IMR-90 (cell line): ENCODE measurements around the gene XRCC3. TPM values are rescaled to one million over a fixed set of nuclear protein-coding genes. Genes with fewer than 3 reads are reported as not detected.

Experiments used
- ATAC-seq: fragments of 200-7000 bp; cut with Tn5 transposase; 2 replicates; pipeline ENCODE4 v1.9.1; 2020; ENCODE audit warnings: low read depth, mild to moderate bottlenecking, moderate library complexity
- BruUV-seq: library from RNA; stranded (reverse); fragments of 400-500 nt; replicated peaks from 2 replicates; lab custom pipeline; 2021; lab: Mats Ljungman, UMichigan
- CTCF ChIA-PET: fragments of 300-600 bp; formaldehyde crosslinking; extraction: SDS; loops from one replicate; lab custom pipeline; 2021; ENCODE audit warnings: antibody characterized with exemption; lab: Yijun Ruan, JAX
- POLR2A ChIA-PET: fragments of 300-600 bp; sonication (Branson Sonifier 250); formaldehyde crosslinking; loops from one replicate; lab custom pipeline; 2022; ENCODE audit warnings: antibody characterized with exemption; ENCODE audit not compliant: unreplicated experiment; lab: Charles Lee
- DNase-seq: peaks from one replicate; pipeline ENCODE4 v3.0.0; 2013
- H2AFZ ChIP-seq: replicated peaks from 2 replicates; pipeline ENCODE3; 2013; ENCODE audit warnings: low read length, mild to moderate bottlenecking; ENCODE audit not compliant: poor library complexity
- H2AK5ac ChIP-seq: 2 replicates; pipeline ENCODE4 v1.6.1; 2013; ENCODE audit warnings: low read depth, low read length, inconsistent platforms
- H2AK9ac ChIP-seq: replicated peaks from 2 replicates; pipeline ENCODE3; 2013; ENCODE audit warnings: mild to moderate bottlenecking, low read depth, low read length, moderate library complexity; ENCODE audit not compliant: poor library complexity
- H2BK120ac ChIP-seq: 2 replicates; pipeline ENCODE4 v1.6.1; 2013; ENCODE audit warnings: low read depth, low read length, inconsistent platforms
- H2BK15ac ChIP-seq: 3 replicates; pipeline ENCODE4 v1.6.1; 2013; ENCODE audit warnings: low read depth, low read length, inconsistent platforms
- H2BK20ac ChIP-seq: 2 replicates; pipeline ENCODE4 v1.6.1; 2013; ENCODE audit warnings: low read depth, mild to moderate bottlenecking, inconsistent platforms, low read length, moderate library complexity
- H2BK5ac ChIP-seq: 2 replicates; pipeline ENCODE4 v1.6.1; 2013; ENCODE audit warnings: mild to moderate bottlenecking, low read depth, low read length, inconsistent platforms; ENCODE audit not compliant: poor library complexity, severe bottlenecking
- H3K14ac ChIP-seq: replicated peaks from 2 replicates; pipeline ENCODE4 v1.6.1; 2013; ENCODE audit warnings: low read depth, low read length, inconsistent platforms
- H3K18ac ChIP-seq: 2 replicates; pipeline ENCODE4 v1.6.1; 2013; ENCODE audit warnings: low read depth, low read length, control low read depth
- H3K23ac ChIP-seq: 2 replicates; pipeline ENCODE4 v1.6.1; 2013; ENCODE audit warnings: low read depth, low read length, inconsistent platforms
- H3K27ac ChIP-seq: 2 replicates; pipeline ENCODE4 v1.5.1; 2013; ENCODE audit warnings: mild to moderate bottlenecking, control low read depth, low read length; ENCODE audit not compliant: insufficient read depth
- H3K27me3 ChIP-seq: 2 replicates; pipeline ENCODE4 v1.6.1; 2013; ENCODE audit warnings: low read length; ENCODE audit not compliant: control insufficient read depth, insufficient read depth
- H3K36me3 ChIP-seq: 2 replicates; pipeline ENCODE4 v1.6.1; 2013; ENCODE audit warnings: low read length, mixed read lengths; ENCODE audit not compliant: control insufficient read depth, insufficient read depth
- H3K4ac ChIP-seq: 2 replicates; pipeline ENCODE4 v1.6.1; 2013; ENCODE audit warnings: low read depth, low read length, inconsistent platforms
- H3K4me1 ChIP-seq: 2 replicates; pipeline ENCODE4 v1.6.1; 2013; ENCODE audit warnings: low read length, mixed read lengths; ENCODE audit not compliant: control insufficient read depth, insufficient read depth
- H3K4me2 ChIP-seq: 2 replicates; pipeline ENCODE4 v1.6.1; 2013; ENCODE audit warnings: low read depth, mild to moderate bottlenecking, control low read depth, low read length, moderate library complexity
- H3K4me3 ChIP-seq: 2 replicates; pipeline ENCODE4 v1.5.1; 2013; ENCODE audit warnings: low read depth, mild to moderate bottlenecking, control low read depth, low read length, moderate library complexity; ENCODE audit not compliant: insufficient read depth
- H3K56ac ChIP-seq: 2 replicates; pipeline ENCODE4 v1.6.1; 2013; ENCODE audit warnings: low read length, inconsistent platforms; ENCODE audit not compliant: insufficient read depth; ENCODE audit errors: extremely low read depth
- H3K79me1 ChIP-seq, 2 experiments: 2 replicates each; pipeline ENCODE4 v1.6.1; 2013; ENCODE audit warnings: low read length in 2 of 2, inconsistent platforms in 1 of 2, low read depth in 1 of 2
- H3K9ac ChIP-seq: 2 replicates; pipeline ENCODE4 v1.6.1; 2013; ENCODE audit warnings: low read depth, low read length, control low read depth
- H3K9me1 ChIP-seq: 2 replicates; pipeline ENCODE4 v1.6.1; 2013; ENCODE audit warnings: low read length, inconsistent platforms; ENCODE audit not compliant: insufficient read depth
- H3K9me3 ChIP-seq: 2 replicates; pipeline ENCODE4 v1.6.1; 2013; ENCODE audit warnings: low read length; ENCODE audit not compliant: control insufficient read depth, insufficient read depth
- H4K20me1 ChIP-seq: 2 replicates; pipeline ENCODE4 v1.6.1; 2013; ENCODE audit warnings: low read length, inconsistent platforms; ENCODE audit not compliant: insufficient read depth
- H4K5ac ChIP-seq: 2 replicates; pipeline ENCODE4 v1.6.1; 2013; ENCODE audit warnings: mild to moderate bottlenecking, low read depth, low read length, control low read depth
- H4K8ac ChIP-seq, 2 experiments: 2 replicates each; pipeline ENCODE4 v1.6.1; 2013; ENCODE audit warnings: low read depth in 2 of 2, low read length in 2 of 2, control low read depth in 1 of 2, inconsistent platforms in 1 of 2
- H4K91ac ChIP-seq: 2 replicates; pipeline ENCODE4 v1.6.1; 2013; ENCODE audit warnings: low read depth, low read length, inconsistent platforms; ENCODE audit not compliant: insufficient read depth
- BHLHE40 ChIP-seq: fragments of 150-350 bp; IDR thresholded peaks from 2 replicates; pipeline ENCODE4 v1.6.1; 2016; ENCODE audit warnings: mild to moderate bottlenecking, low read depth, low read length
- MAFK ChIP-seq: IDR thresholded peaks from 2 replicates; pipeline ENCODE4 v1.6.1; 2012; ENCODE audit warnings: low read depth, low read length, improper control_type of control experiment
- MAZ ChIP-seq: IDR thresholded peaks from 2 replicates; pipeline ENCODE4 v1.6.1; 2012; ENCODE audit warnings: low read depth, mild to moderate bottlenecking, low read length, improper control_type of control experiment, moderate library complexity, borderline replicate concordance
- SMC3 ChIP-seq: fragments of 150-350 bp; IDR thresholded peaks from 2 replicates; pipeline ENCODE4 v1.6.1; 2016; ENCODE audit warnings: low read depth, mild to moderate bottlenecking, antibody characterized with exemption, low read length, moderate library complexity
- WGBS, 2 experiments: methylation state at CpG; one replicate each; pipeline versions ENCODE4 v1.1.5 to v1.1.7; 2013; ENCODE audit warnings: missing lambda C conversion rate in 2 of 2; ENCODE audit not compliant: insufficient read length in 1 of 2; ENCODE audit errors: extremely low coverage in 2 of 2; 5-methylcytosine and 5-hydroxymethylcytosine counted together
- dilution Hi-C: fragments of 300-500 bp; cut with HindIII; formaldehyde crosslinking; loops from one replicate; pipeline ENCODE4 v1.14.3; 2018; ENCODE audit warnings: low sequenced_read_pairs; ENCODE audit not compliant: unreplicated experiment
- in situ Hi-C: fragments of 300-500 bp; cut with MboI; formaldehyde crosslinking; loops from 3 replicates; pipeline ENCODE4 v1.14.3; 2019; ENCODE audit warnings: low sequenced_read_pairs, inconsistent platforms, mixed read lengths
- intact Hi-C: fragments of 100-400 bp; cut with micrococcal nuclease; formaldehyde crosslinking; loops from 2 replicates; pipeline ENCODE4 v1.10.0; 2022
- polyA plus RNA-seq, 3 experiments: library from polyadenylated mRNA; depleted of rRNA; stranded (reverse); fragments of >200 nt; gene quantifications; 2 replicates each; pipeline ENCODE4 v1.2.3, GENCODE V29; 2012; ENCODE audit warnings: low replicate concordance in 1 of 3
- total RNA-seq: library from RNA; depleted of rRNA; stranded (reverse); fragments of >200 nt; gene quantifications from 2 replicates; pipeline ENCODE4 v1.2.3, GENCODE V29; 2012
- TF ChIP-seq, protein P1 (sequence below): conservative IDR thresholded peaks from 2 replicates; pipeline ENCODE4 v1.5.1; 2012; ENCODE audit warnings: mild to moderate bottlenecking, low read depth, low read length, improper control_type of control experiment

The XRCC3 gene
- total and polyA plus RNA-seq, 2 of the 4 experiments (the other 2 are of a cell fraction): 8.1 to 9.5 TPM

GRCh38 chr14:103697603-103698379 lies 17.5 kb downstream of the XRCC3 start:
- WGBS, 2 experiments: 95% methylated on average over 3 of the region's 14 CpGs; no CpG with 5 or more reads in 1 of the 2 experiments
- no peak overlapping the region for H2AK5ac ChIP-seq
- no peak overlapping the region for H3K56ac ChIP-seq
- no peak overlapping the region for H3K27ac ChIP-seq
- TF ChIP-seq, protein P1, sequence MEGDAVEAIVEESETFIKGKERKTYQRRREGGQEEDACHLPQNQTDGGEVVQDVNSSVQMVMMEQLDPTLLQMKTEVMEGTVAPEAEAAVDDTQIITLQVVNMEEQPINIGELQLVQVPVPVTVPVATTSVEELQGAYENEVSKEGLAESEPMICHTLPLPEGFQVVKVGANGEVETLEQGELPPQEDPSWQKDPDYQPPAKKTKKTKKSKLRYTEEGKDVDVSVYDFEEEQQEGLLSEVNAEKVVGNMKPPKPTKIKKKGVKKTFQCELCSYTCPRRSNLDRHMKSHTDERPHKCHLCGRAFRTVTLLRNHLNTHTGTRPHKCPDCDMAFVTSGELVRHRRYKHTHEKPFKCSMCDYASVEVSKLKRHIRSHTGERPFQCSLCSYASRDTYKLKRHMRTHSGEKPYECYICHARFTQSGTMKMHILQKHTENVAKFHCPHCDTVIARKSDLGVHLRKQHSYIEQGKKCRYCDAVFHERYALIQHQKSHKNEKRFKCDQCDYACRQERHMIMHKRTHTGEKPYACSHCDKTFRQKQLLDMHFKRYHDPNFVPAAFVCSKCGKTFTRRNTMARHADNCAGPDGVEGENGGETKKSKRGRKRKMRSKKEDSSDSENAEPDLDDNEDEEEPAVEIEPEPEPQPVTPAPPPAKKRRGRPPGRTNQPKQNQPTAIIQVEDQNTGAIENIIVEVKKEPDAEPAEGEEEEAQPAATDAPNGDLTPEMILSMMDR: no peak
- TF ChIP-seq MAZ (no peak), SMC3 (no peak), MAFK (no peak), BHLHE40 (no peak)
- H3K4me2 ChIP-seq: no peak overlapping the region
- BruUV-seq: no TSS peak
- no peak overlapping the region for H3K4me3 ChIP-seq
- H3K79me1 ChIP-seq: peaks cover 23 to 80% of the 10 kb centered on the region in 2 experiments
- intact Hi-C loops (no loop called here), dilution Hi-C loops (no loop called here), in situ Hi-C loops (no loop called here)
- H2AFZ ChIP-seq: no peak overlapping the region
- peaks cover 54% of the 10 kb centered on the region for H4K20me1 ChIP-seq
- no peak overlapping the region for H2BK20ac ChIP-seq
- no peak overlapping the region for H3K9ac ChIP-seq
- peaks cover 15% of the 10 kb centered on the region for H3K4me1 ChIP-seq
- H4K91ac ChIP-seq: no peak overlapping the region
- POLR2A ChIA-PET: no interaction called here
- H3K36me3 ChIP-seq: peaks cover 58% of the 10 kb centered on the region
- H3K4ac ChIP-seq: peak overlapping the region; percentile 43; the same call in 1 of the 2 replicates
- H2BK120ac ChIP-seq: no peak overlapping the region
- peak overlapping the region; percentile 23 for H2AK9ac ChIP-seq
- H3K9me3 ChIP-seq: no peaks in the 10 kb centered on the region
- peaks cover 3% of the 10 kb centered on the region; the same call in 1 of the 2 replicates for H3K9me1 ChIP-seq
- H3K18ac ChIP-seq: no peak overlapping the region
- H3K23ac ChIP-seq: peak overlapping the region; percentile 79; the same call in 1 of the 2 replicates
- DNase-seq (no peak), ATAC-seq (no peak)
- no peak overlapping the region for H4K8ac ChIP-seq
- CTCF ChIA-PET: no interaction called here
- no peaks in the 10 kb centered on the region for H3K27me3 ChIP-seq
- no peak overlapping the region for H2BK15ac ChIP-seq
- peak overlapping the region; percentile 48; the same call in 1 of the 2 replicates for H3K14ac ChIP-seq
- no peak overlapping the region for H4K5ac ChIP-seq
- peak overlapping the region; percentile 4 for H2BK5ac ChIP-seq
